HG02610 (cell line): ENCODE measurements around the gene APOC1.
"Not testable (repeated sequence)": the region's sequence is repeated elsewhere in the genome, so short reads cannot be mapped to it uniquely, and the experiment has no call there.

ENCODE experiments used
- ATAC-seq: cut with Tn5 transposase; IDR thresholded peaks from one replicate; pipeline ENCODE4 v1.9.1; 2021; ENCODE audit warnings: mild to moderate bottlenecking, moderate library complexity; ENCODE audit not compliant: unreplicated experiment

The APOC1 gene

GRCh38 chr19:44912854-44913253, 1.6 kb upstream of the APOC1 start:
- no peak for ATAC-seq

GRCh38 chr19:44913512-44914432, 636 bp upstream of the APOC1 start:
- ATAC-seq: not testable (repeated sequence)

GRCh38 chr19:44924243-44924725, 9.9 kb downstream of the APOC1 start:
- ATAC-seq: no peak

GRCh38 chr19:44925114-44925891, 10.9 kb downstream of the APOC1 start:
- ATAC-seq: no peak

GRCh38 chr19:44926245-44927077, 12.1 kb downstream of the APOC1 start:
- not testable (repeated sequence) for ATAC-seq

GRCh38 chr19:44927746-44928145, 13.3 kb downstream of the APOC1 start:
- no peak for ATAC-seq

GRCh38 chr19:44930088-44930487, 15.7 kb downstream of the APOC1 start:
- no peak for ATAC-seq

- no peak for ATAC-seq
These were observed 17.1 kb downstream of the APOC1 start for GRCh38 chr19:44931541-44931940.

- no peak for ATAC-seq
These were observed 25.3 kb downstream of the APOC1 start for GRCh38 chr19:44939668-44940067.

- no peak for ATAC-seq
These were observed 27.7 kb downstream of the APOC1 start, which contains the start of gene APOC4 for GRCh38 chr19:44942067-44942571. Gene APOC4, plus strand, starts transcription at chr19:44942237. Its CDS starts 41 bp downstream, at chr19:44942278.

- ATAC-seq: no peak
These were observed 29.4 kb downstream of the APOC1 start for GRCh38 chr19:44943801-44944249.

GRCh38 chr19:44947041-44947581, 32.7 kb downstream of the APOC1 start:
- ATAC-seq: no peak

GRCh38 chr19:44948237-44948636, 33.8 kb downstream of the APOC1 start:
- no peak for ATAC-seq

GRCh38 chr19:44948763-44949374, 34.5 kb downstream of the APOC1 start:
- ATAC-seq: no peak

- no peak for ATAC-seq
These were observed 35.1 kb downstream of the APOC1 start for GRCh38 chr19:44949550-44949949.

- ATAC-seq: no peak
These were observed 37.1 kb downstream of the APOC1 start for GRCh38 chr19:44951179-44952159.

- peak; percentile 1 for ATAC-seq
These were observed 39.9 kb downstream of the APOC1 start for GRCh38 chr19:44954278-44954648.

GRCh38 chr19:44954649-44955504, 40.5 kb downstream of the APOC1 start, which contains the start of gene CLPTM1:
Gene CLPTM1, plus strand, starts transcription at chr19:44955380. Its CDS starts 16 bp downstream, at chr19:44955396.
- peak; percentile 74 for ATAC-seq
